DLD1 (cell line): Measurements from ENCODE around the gene UBE2O.

Experiments
- in situ Hi-C: cut with HindIII; loops from 2 replicates; pipeline ENCODE4 v1.10.0; 2017; ENCODE audit warnings: low sequenced_read_pairs

UBE2O gene

GRCh38 chr17:76356803-76357456, 96.0 kb downstream of the UBE2O start:
- in situ Hi-C loops, result no loop called here

- in situ Hi-C loops, result no loop called here
Measured at GRCh38 chr17:76354747-76355310, 98.1 kb downstream of the UBE2O start.

- in situ Hi-C loops, result no loop called here
Measured at GRCh38 chr17:76354317-76354729, 98.6 kb downstream of the UBE2O start.

- in situ Hi-C loops, result no loop called here
Measured at GRCh38 chr17:76353599-76354316, 99.2 kb downstream of the UBE2O start, which contains the start of gene PRPSAP1. PRPSAP1 (minus strand) TSS chr17:76353916; CDS start chr17:76353703, 213 bp downstream.

- in situ Hi-C loops, result no loop called here
Measured at GRCh38 chr17:76353004-76353598, 99.9 kb downstream of the UBE2O start.

- in situ Hi-C loops, result no loop called here
Measured at GRCh38 chr17:76351526-76352071, 101.4 kb downstream of the UBE2O start.

GRCh38 chr17:76350463-76350862, 102.5 kb downstream of the UBE2O start:
- in situ Hi-C loops, result no loop called here

GRCh38 chr17:76346936-76347335, 106.0 kb downstream of the UBE2O start:
- in situ Hi-C loops, result loop anchor here (25.0 kb wide), 1 partner anchor 90 kb away; no protein-coding TSS in a partner anchor

GRCh38 chr17:76345377-76345974, 107.5 kb downstream of the UBE2O start:
- in situ Hi-C loops, result loop anchor here (25.0 kb wide), 1 partner anchor 92 kb away; no protein-coding TSS in a partner anchor

- in situ Hi-C loops, result loop anchor here (25.0 kb wide), 1 partner anchor 94 kb away; no protein-coding TSS in a partner anchor
Measured at GRCh38 chr17:76343106-76343505, 109.8 kb downstream of the UBE2O start.

GRCh38 chr17:76341301-76341700, 111.7 kb downstream of the UBE2O start:
- in situ Hi-C loops, result loop anchor here (25.0 kb wide), 1 partner anchor 96 kb away; no protein-coding TSS in a partner anchor
